ENCODE results near the gene GREM2.

The GREM2 gene

DNA sequence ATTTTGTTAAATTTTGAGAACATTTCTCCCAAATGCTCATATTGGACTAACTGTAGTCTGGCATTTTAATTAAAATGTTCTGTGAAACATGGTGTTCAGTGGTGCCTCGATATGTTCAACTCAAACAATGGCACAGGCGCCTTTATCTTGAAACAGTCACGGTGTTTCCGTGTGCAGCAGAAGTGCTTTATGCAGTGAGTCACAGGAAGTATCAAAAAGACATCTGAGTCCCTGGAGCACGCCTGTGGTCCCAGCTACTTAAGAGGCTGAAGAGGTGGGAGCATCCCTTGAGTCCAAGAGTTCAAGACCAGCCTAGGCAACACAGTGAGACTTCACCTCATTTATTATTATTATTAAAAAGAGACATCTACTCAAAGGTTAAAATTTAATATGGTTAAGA lies 52.2 kb downstream of the GREM2 start:
- DNase-seq (ENCODE audit: low read depth): no peak

DNA sequence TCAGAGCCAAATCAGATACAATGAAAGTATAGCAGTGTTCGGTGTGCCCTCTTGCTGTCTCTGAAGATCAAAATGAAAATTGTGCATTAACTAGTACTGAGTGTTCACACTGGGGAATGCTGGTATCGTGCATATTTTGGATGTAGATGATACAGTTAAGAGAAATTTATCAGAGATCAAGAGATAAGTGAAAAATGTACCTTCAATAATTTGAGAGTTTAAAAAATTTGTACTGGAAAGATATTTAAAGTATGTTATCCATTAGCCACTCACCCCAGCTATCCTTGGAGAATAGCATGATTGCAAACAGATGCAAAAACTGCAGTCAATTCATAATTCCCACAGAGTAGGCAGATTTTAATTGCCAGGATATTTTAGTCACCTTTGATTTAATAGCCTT lies 56.4 kb downstream of the GREM2 start:
- DNase-seq (ENCODE audit: low read depth): no peak

DNA sequence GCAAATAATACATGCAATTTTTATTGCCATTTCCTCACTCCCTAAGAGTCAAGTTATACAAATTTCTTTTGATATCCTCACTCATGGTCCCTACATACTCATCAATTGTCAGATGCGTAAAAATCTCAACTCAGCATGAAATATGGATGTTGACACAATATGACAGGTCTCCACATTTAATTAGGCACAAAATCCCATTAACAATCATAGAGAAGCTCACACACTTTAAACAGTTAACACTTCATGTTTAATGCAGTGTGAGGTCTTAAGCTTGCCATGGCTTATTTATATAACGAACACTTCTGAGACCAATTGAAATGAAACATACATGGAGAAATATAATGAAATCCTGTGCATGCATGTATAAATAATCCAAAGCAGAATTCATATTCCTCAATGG lies 58.6 kb downstream of the GREM2 start:
- DNase-seq (ENCODE audit: low read depth): no peak

DNA sequence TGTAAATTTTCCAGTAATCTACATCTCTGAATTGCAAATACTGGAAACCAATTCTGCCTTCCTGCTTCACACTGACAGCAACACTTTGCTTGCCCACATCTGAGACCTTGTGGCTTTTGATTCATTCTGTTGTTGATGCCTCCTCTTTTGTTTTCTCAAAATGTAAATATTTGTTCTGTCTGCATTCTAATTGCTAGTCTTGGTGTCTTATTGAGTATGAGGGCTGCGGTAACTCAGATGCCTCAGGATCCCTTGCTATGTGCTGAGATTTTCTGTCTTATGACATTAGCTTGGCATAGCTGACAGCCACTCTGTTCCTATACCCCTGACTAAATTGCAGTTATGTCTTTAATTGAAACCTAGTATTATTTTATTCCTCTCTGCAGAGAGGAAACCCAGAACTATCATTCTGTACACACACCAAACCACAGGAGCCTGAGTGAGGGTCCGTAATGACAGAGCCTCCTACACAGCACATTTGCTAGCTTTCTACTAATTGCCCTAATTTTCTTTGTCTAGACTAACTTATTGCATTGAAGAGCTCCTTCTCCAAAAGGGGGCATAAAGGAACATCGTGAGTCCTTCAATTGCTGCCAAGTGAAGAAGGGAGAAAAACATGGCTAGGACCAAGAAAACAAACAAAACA lies 72.1 kb downstream of the GREM2 start:
- DNase-seq (ENCODE audit: low read depth): no peak

DNA sequence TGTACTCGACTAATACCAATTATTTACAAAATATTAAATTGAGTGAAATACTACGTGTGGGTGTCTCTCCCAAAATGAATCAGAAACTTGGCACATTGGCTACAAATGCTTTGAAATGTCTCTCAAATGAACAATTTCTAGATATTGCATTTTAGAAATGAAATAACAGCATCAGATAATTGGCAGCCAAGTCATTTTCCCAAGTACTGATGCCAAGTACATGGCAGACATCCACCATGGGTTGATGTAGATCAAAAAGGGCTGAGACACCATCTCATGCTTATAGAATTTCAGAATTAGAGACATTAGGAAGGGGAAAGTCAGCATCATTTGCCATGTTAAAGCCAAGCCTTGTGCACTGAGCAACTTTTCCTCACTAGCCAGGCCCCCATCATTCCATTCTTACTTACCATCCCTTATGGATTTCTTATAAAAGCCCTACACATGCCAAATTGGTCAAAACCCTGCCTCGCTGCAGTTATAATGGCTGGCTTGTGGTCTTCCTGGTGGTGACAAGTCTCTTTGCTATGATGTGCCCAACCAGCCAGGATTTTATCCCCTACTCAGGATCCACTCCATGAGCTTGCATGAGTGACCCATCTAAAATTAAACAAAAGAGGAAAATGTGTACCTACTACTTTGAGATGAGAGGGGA lies 73.1 kb downstream of the GREM2 start:
- DNase-seq (ENCODE audit: low read depth): no peak

DNA sequence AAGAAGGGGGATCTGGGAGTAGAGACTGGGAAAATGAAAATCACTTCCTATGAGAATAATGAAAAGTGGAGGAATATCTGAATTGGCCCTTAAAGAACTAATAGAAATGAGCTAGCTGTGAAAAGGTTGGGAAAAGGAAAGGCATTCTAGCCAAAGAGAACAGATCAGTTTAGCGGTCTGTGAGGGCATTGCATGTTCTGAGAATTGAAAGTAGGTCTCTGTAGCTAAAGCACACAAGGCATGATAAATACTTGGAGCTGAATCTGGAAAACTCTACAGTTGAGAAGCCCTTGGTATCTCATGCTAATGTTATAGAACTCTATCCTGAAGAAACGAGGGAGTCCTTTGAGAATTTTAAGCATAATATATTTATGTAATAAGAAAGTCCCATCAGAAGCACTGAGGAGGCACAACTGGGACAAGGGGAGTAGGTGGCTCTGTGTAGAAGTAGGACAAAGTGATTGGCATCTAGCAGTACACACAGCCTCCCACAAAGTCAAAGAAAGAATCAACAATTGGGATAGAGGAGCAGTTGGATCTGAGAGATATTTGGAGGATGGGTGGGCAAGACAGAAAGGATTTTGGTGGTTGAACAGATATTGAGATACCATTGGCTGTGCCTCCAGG lies 78.7 kb downstream of the GREM2 start:
- no peak for DNase-seq (ENCODE audit: low read depth)

DNA sequence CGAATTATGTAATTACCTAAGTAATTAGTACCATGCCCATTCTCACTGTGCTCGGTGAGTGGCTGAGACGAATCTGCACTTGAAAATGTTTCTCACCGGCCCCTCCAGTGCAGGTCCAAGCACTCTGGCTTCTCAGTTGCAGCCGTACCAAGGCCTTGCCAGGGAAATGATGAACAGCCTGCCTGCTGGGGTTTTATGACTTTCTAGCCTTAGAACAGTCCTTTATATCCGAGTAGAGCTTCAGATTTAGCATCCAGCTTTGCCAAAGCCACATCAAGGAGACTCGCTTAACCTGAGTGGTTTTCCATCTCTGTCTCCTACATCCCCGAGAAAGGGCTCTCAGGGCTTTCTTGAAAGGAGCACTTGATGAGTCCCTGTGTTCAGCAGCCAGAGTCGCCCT lies 83.4 kb downstream of the GREM2 start:
- DNase-seq (ENCODE audit: low read depth): no peak

DNA sequence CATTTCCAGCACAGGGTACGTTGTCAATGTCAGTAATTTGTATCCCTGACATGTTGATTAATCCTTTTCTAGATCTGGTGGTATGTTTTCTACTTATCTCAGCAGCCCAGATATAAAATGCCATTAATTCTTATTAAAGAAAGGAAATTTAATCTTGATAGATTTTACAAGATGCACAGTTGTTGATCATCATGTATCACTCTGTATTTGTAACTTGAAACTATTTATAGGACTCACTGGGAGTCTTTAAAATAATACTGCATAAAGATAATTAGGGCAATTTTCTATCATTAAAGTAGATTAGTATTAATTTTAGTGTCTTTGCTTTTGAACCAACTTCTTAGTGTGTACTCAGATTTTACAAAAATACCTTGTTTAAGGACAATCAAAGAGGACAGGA lies 84.9 kb downstream of the GREM2 start:
- DNase-seq (ENCODE audit: low read depth): no peak

DNA sequence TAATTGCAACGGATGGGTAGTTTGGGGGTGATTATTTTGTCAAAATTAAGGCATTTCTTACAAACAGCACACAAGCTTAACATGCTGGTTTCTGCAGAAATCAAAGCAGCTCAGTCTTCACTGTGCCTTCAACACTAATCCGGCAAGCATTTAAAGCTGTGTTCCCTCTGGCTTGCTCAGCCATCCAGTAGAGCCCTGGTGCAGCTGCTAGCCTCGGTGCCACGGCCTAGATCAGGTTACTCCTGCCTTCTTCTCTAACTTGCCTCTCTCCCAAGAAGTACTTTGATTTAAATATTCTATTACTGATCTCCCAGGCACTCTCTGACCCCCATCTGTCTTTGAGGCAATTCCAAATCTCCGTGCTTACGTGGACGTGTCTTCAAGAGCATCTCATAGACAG lies 85.6 kb downstream of the GREM2 start:
- DNase-seq (ENCODE audit: low read depth): no peak

DNA sequence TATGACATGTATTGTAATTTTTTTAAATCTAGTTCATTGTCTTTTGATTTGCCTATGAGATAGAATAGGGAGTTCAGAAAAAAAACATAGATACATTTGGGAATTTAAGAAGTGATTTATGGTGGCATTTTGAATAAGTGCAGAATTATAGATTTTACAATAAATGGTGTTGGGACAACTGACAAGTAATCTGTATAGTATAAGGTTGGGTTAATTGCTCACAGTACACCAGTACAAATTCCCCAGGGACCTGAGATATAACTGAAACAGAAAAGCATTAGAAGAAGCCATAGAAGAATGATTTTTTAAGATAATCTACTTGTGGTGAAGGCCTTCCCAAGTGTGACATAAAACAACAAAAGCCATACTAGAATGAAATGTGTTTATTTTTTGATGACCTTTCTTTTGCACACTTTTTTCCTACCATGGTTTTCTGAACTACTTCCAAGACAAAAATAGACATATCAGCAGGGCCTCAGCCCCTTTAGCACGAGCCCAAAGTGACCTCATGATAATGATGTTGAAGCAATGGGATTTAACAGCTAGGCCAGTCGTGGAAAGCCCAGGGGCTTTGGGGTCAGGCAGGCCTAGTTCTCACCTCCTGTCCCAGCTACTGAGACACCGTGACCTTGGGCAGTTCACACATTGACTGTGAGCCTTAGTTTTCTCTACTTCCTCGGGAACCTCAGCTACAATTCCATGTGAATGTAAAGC lies 87.4 kb downstream of the GREM2 start:
- DNase-seq (ENCODE audit: low read depth): no peak

DNA sequence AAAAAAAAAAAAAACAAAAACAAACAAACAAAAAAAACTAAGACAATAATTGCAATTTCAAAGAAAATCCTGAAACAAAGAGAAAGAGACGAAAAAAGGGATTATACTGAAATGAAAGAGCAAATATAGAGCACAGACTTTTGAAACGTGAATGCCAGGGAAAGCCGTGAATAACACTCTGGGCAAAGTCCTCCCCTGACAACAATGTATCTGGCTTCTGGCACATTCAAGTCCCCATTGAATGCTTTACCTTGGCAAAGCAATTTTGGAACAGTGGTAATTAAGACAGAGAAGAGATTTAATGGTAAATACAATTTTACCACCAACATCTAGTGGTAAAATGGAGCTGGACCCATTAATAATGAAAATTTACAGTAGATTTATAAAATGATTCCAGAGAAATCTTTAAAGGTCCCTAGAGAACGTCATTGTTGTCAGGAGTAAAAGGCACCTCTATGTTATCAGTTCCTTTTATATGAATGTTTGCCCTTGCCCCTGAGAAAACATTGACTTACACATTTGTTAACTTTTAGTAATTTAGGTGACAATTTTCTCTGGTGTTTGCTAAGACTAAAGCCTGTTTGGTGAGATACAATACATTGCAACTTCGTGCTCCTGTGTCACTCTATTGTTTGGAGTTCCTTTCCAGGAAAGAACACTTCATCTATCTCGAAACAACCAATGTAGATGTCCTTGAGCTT lies 89.7 kb downstream of the GREM2 start:
- no peak for DNase-seq (ENCODE audit: low read depth)

DNA sequence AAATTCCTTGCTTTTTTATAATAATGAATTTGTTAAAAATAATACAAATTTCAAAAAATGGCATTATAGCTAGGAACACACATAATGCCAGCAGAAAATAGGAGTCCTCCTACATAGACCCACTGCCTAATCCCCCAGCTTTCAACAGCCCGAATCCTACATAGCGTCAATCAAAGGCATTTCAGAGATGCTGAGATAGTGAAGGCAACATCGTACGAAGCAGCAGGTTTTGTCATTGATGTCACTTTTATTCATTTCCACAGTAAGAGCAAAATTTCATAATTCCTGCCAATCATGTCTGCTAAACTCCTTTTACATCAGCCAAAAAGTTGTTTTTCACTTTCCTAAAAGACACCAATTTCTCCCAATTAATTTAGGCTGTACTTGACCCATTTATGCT lies 94.1 kb downstream of the GREM2 start:
- DNase-seq (ENCODE audit: low read depth): no peak

DNA sequence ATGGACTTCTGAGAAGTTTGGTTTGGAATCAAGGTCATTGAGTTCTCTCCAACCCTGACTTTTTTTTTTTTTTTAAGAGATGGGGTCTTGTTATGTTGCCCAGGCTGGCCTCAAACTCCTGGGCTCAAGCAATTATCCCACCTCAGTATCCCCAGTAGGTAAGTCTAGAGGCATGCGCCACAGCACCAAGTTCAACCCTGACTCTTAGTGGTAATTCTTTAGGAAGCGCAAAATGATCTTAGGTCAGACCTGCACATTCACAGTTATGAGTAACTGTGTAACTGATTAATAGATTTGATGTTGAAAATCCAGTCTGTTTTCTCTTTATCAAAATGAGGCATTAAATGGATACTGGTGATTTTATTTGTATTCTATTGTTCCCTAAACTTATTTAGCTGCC lies 95.9 kb downstream of the GREM2 start:
- DNase-seq (ENCODE audit: low read depth): no peak

DNA sequence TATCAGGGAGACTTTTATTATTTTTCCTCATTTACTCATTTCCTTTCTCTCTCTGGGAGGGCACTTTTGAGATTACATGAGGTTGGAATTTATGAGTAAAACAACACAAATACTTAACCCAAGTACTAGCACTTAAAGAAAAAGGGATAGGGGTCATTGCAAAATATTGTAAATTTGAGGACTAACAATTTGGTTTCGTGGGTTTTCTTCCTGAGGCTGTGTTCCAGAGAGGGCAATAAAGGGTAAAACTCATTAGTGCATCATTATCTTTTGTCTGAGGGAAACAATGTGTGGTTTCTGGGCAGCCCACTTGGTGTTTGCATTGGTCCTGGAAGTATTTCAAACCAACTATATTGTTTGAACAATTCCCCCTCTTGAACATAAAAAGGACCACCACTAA lies 96.5 kb downstream of the GREM2 start:
- DNase-seq (ENCODE audit: low read depth): no peak

DNA sequence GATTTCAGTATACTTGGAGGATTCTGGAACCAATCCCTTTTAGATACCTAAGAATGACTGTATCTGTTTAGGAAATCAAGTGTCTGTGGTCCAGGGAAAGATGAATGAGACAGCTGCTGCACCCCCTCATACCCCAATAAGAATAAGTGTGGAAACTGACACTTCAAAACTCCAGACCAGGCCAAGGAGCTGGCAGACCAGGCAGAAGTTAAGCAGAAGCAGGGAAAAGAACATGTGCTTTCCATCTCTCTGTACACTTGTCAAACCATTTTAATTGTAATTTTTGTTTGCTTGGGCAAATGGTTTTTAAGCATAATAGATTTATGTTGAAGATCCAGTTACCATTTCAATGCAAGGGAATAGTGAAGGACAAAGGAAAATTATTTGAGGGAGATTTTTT lies 100.2 kb downstream of the GREM2 start:
- no peak for DNase-seq (ENCODE audit: low read depth)

DNA sequence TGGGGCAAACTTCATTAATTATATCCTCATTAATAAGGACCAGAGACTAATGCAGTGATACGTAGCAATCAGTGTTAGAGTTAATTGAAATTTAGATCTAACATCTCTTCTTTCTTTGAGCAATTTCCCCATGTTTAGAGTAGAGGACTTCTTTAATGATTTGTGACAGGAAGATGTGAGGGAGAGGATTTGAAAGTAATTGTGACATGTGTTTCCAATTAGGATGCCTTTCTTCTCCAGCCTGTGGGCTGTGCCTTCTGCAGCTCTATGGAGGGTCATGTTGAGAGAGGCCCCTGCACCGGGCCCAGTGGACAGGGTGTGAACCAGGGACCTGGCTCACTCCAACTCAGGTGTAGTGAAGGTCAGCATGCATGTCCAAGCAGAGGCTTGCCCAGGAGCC lies 103.0 kb downstream of the GREM2 start:
- no peak for DNase-seq (ENCODE audit: low read depth)

DNA sequence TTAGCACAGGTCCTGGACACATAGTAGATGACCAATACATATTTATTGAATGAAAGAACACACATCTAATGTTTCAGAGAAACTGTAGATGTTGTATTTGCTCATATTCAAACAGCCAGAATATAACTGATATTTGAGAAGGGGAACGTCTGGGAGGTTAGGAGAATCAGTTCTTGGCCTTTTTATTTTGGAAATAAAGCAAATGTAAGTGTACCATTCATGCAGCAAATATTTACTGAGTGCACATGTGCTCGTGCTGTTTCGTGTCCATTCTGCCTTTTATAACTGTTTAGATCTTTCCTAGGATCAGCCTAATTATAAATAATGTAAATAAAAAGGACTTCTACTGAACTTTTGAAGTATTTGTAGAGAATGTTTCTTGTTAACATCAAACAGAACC lies 103.8 kb downstream of the GREM2 start:
- no peak for DNase-seq (ENCODE audit: low read depth)

DNA sequence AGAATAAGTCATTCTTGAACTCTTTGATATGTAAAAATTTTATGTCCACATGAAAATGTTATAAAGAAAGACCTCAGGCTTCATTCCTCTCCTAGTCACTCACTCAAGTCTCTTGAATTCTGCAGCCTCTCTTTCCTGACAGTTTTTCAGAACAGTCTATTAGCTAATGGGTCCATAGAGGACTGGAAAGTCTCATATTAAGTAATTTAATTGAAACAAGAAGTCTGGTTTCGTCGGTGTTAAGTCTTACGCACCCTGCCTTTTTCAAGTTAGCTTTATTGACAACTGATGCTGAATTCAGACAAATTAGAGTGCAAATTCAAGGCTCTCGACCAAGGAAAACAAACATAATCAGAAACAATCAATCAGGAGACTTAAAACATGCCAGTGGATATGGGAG lies 105.8 kb downstream of the GREM2 start:
- no peak for DNase-seq (ENCODE audit: low read depth)

DNA sequence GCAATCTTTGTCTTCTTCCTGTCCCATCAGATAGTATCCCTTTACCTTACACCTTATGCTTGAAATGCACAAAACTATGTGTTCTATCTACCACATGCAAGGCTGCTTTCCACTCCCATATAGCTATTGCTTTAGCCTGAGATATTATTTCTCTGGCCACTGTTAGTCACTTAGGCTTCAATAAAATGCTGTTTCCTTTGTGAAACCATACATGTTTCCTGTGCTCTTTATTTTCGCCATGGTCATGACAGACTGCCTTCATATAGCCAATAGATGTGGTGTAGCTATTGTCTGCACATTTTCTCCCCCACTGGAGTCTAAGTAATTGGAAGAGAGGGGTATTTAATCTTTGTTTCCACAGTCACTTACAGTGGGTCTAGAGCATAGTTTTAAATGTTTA lies 108.4 kb downstream of the GREM2 start:
- no peak for DNase-seq (ENCODE audit: low read depth)

DNA sequence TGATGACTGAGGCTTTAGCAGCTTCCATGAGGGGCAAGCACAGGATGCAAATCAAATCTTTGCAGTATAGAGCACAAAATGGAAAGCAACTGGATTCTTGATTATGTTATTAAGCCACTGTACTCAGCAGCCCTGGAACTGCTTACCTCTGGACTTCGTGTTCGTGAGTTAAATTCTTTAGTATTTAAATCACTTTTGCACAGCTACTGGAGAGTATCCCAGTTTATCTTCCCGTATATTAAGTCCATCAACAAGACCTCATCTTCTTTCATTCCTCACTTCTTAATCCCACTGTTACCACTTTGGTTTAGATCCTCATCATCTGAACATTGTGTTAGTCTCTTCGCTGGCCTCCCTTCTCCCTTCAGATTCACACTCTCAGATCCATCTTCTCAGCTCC lies 108.9 kb downstream of the GREM2 start:
- DNase-seq (ENCODE audit: low read depth): no peak

DNA sequence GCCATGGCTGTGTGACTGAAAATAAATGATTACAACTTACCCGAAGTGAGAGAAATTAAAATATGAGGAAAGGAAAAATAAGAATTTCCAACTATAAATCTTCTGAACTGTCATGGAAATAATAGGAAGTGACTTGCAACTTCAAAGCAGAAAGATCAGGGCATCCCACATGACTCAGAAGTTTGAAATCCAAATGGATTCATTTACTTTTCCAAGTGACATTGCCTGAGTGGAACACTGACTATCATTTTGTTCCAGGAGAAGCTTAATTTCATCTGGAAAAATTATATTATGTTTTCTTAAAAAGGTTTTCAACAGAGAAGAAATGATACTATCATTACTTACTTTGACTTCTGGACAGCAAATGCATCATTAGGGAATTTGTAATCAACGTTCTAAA lies 110.8 kb downstream of the GREM2 start:
- no peak for DNase-seq (ENCODE audit: low read depth)

DNA sequence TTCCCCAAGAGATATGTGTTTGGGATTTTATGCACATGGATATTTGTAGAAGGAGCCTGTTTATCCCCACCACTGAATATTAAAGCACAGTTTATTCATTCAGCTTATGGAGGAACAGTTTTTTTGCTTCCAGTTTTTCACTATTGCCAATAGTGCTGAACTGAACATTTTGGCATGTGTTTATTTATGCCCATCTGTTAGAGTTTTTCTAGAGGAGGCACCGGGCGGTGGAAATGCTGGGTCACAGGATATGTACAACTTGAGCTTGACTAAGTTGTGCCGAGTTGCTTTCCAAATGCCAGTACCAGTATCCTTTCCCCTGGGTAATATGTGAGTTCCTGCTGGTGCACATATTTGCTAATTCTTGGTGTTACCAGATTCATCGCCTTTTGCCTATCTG lies 111.3 kb downstream of the GREM2 start:
- DNase-seq (ENCODE audit: low read depth): no peak

DNA sequence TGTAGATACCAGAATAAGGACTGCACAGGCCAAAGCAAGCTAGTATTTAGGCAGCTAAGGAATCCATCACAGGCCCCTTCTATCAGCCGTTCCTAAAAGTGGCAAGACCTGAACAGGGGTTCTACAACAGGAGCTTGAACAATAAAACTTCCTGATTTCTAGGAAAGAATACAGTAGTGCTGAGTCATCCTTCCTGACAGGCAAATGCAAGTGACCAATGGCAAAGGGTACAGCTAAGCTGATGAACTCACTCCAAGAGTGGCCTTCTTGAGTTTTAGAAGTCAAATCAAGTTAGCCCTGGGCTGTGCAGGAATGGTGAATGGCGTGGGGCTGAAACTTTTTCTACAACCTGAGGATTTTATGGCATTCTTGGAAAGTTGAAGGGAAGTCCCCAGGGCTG lies 112.9 kb downstream of the GREM2 start:
- no peak for DNase-seq (ENCODE audit: low read depth)
